SK-N-SH treated with all-trans-retinoic acid at 6 μM for 48 hours (cell line): Measurements from ENCODE around the gene TMEM232.

Experiments used
- ATAC-seq: fragments of 200-7000 bp; cut with Tn5 transposase; 3 replicates; pipeline ENCODE4 v1.9.1; 2020; ENCODE audit warnings: mild to moderate bottlenecking, moderate library complexity
- CSDC2 ChIP-seq: fragments of 250-450 bp; sonication (Bioruptor Pico); IDR thresholded peaks from 2 replicates; pipeline ENCODE4 v1.5.0; 2020; ENCODE audit warnings: mild to moderate bottlenecking, moderate library complexity
- ESRRG ChIP-seq: fragments of 250-450 bp; sonication (Bioruptor Pico); IDR thresholded peaks from 2 replicates; pipeline ENCODE4 v1.6.1; 2021; ENCODE audit warnings: mild to moderate bottlenecking
- GLIS3 ChIP-seq: fragments of 250-450 bp; sonication (Bioruptor Pico); IDR thresholded peaks from 2 replicates; pipeline ENCODE4 v1.5.0; 2020; ENCODE audit warnings: mild to moderate bottlenecking, moderate library complexity
- ISL1 ChIP-seq: fragments of 250-450 bp; sonication (Bioruptor Pico); IDR thresholded peaks from 2 replicates; pipeline ENCODE4 v2.1.2; 2022; ENCODE audit warnings: mild to moderate bottlenecking, moderate library complexity
- OSR1 ChIP-seq: fragments of 250-450 bp; sonication (Bioruptor Pico); IDR thresholded peaks from 2 replicates; pipeline ENCODE4 v1.8.0; 2022; ENCODE audit warnings: moderate library complexity, mild to moderate bottlenecking, inconsistent platforms
- PPARA ChIP-seq: fragments of 250-450 bp; sonication (Bioruptor Pico); IDR thresholded peaks from 2 replicates; pipeline ENCODE4 v1.5.0; 2020; ENCODE audit warnings: mild to moderate bottlenecking, borderline replicate concordance
- RARB ChIP-seq: fragments of 250-450 bp; sonication (Bioruptor Pico); IDR thresholded peaks from 2 replicates; pipeline ENCODE4 v1.8.0; 2021; ENCODE audit warnings: mild to moderate bottlenecking, moderate library complexity
- SNAI2 ChIP-seq: fragments of 250-450 bp; sonication (Bioruptor Pico); IDR thresholded peaks from 2 replicates; pipeline ENCODE4 v1.5.0; 2020; ENCODE audit warnings: mild to moderate bottlenecking, moderate library complexity
- TCF4 ChIP-seq: fragments of 250-450 bp; sonication (Bioruptor Pico); IDR thresholded peaks from 2 replicates; pipeline ENCODE4 v1.8.0; 2021; ENCODE audit warnings: mild to moderate bottlenecking, moderate library complexity, borderline replicate concordance
- TOX ChIP-seq: fragments of 250-450 bp; sonication (Bioruptor Pico); IDR thresholded peaks from 2 replicates; pipeline ENCODE4 v1.8.0; 2021; ENCODE audit warnings: mild to moderate bottlenecking, moderate library complexity, borderline replicate concordance
- ZC3H10 ChIP-seq: fragments of 250-450 bp; sonication (Bioruptor Pico); IDR thresholded peaks from 2 replicates; pipeline ENCODE4 v1.5.1; 2021; ENCODE audit warnings: mild to moderate bottlenecking, moderate library complexity
- ZFP3 ChIP-seq: fragments of 250-450 bp; sonication (Bioruptor Pico); IDR thresholded peaks from 2 replicates; pipeline ENCODE4 v1.5.0; 2020; ENCODE audit warnings: mild to moderate bottlenecking, moderate library complexity
- ZFP30 ChIP-seq: fragments of 450-650 bp; formaldehyde crosslinking; IDR thresholded peaks from 2 replicates; pipeline ENCODE4 v1.5.0; 2022; ENCODE audit warnings: mild to moderate bottlenecking, moderate library complexity
- ZNF565 ChIP-seq: fragments of 450-650 bp; formaldehyde crosslinking; conservative IDR thresholded peaks from 2 replicates; pipeline ENCODE4 v1.5.0; 2020; ENCODE audit warnings: low read depth, mild to moderate bottlenecking, moderate library complexity
- ZNF70 ChIP-seq: fragments of 450-650 bp; formaldehyde crosslinking; IDR thresholded peaks from 2 replicates; pipeline ENCODE4 v1.5.0; 2020; ENCODE audit warnings: mild to moderate bottlenecking, moderate library complexity
- ZNF8 ChIP-seq: fragments of 450-650 bp; formaldehyde crosslinking; IDR thresholded peaks from 2 replicates; pipeline ENCODE4 v1.5.0; 2020; ENCODE audit warnings: mild to moderate bottlenecking, moderate library complexity
- TF ChIP-seq, protein P1 (sequence below): fragments of 250-450 bp; sonication (Bioruptor Pico); IDR thresholded peaks from 2 replicates; pipeline ENCODE4 v1.8.0; 2021; ENCODE audit warnings: low read depth, mild to moderate bottlenecking, moderate library complexity, borderline replicate concordance
- TF ChIP-seq, protein P2 (sequence below): fragments of 250-450 bp; sonication (Bioruptor Pico); IDR thresholded peaks from 2 replicates; pipeline ENCODE4 v1.8.0; 2020; ENCODE audit warnings: mild to moderate bottlenecking, moderate library complexity, borderline replicate concordance
- TF ChIP-seq, protein P3 (sequence below): fragments of 250-450 bp; sonication (Bioruptor Pico); IDR thresholded peaks from 2 replicates; pipeline ENCODE4 v1.5.1; 2021; ENCODE audit warnings: mild to moderate bottlenecking, moderate library complexity
- TF ChIP-seq, protein P4 (sequence below): fragments of 250-450 bp; sonication (Bioruptor Pico); IDR thresholded peaks from 2 replicates; pipeline ENCODE4 v1.5.0; 2020; ENCODE audit warnings: mild to moderate bottlenecking, moderate library complexity
- TF ChIP-seq, protein P5 (sequence below): fragments of 250-450 bp; sonication (Bioruptor Pico); IDR thresholded peaks from 2 replicates; pipeline ENCODE4 v1.5.1; 2020; ENCODE audit warnings: low read depth, mild to moderate bottlenecking, moderate library complexity

The TMEM232 gene

DNA sequence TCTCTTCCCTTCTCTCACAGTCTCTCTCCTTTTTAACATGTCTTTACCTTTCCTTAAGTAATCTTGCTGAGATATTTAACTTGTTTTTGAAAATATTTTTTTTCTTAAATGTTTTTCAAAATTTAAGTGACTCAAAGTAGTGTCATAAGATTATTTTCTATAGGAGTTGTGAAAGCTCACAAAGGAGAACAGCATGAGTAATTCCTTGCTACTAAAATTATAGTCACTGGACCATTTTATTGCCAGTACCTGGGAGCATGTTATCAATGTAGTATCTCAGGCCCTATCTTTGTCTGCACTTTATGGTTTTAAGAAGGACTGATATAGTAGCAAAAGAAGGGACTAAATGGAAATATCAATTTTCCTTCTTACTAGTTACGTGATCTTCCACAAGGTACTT lies 181.9 kb downstream of the TMEM232 start:
- no peak for ATAC-seq
- TF ChIP-seq ZFP3 (CRISPR knock-in tag): no peak
- TF ChIP-seq, protein P1, sequence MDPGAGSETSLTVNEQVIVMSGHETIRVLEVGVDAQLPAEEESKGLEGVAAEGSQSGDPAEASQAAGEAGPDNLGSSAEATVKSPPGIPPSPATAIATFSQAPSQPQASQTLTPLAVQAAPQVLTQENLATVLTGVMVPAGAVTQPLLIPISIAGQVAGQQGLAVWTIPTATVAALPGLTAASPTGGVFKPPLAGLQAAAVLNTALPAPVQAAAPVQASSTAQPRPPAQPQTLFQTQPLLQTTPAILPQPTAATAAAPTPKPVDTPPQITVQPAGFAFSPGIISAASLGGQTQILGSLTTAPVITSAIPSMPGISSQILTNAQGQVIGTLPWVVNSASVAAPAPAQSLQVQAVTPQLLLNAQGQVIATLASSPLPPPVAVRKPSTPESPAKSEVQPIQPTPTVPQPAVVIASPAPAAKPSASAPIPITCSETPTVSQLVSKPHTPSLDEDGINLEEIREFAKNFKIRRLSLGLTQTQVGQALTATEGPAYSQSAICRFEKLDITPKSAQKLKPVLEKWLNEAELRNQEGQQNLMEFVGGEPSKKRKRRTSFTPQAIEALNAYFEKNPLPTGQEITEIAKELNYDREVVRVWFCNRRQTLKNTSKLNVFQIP (CRISPR knock-in tag): no peak
- no peak for TF ChIP-seq TOX (CRISPR knock-in tag)
- no peak for TF ChIP-seq ZFP30
- TF ChIP-seq, protein P2, sequence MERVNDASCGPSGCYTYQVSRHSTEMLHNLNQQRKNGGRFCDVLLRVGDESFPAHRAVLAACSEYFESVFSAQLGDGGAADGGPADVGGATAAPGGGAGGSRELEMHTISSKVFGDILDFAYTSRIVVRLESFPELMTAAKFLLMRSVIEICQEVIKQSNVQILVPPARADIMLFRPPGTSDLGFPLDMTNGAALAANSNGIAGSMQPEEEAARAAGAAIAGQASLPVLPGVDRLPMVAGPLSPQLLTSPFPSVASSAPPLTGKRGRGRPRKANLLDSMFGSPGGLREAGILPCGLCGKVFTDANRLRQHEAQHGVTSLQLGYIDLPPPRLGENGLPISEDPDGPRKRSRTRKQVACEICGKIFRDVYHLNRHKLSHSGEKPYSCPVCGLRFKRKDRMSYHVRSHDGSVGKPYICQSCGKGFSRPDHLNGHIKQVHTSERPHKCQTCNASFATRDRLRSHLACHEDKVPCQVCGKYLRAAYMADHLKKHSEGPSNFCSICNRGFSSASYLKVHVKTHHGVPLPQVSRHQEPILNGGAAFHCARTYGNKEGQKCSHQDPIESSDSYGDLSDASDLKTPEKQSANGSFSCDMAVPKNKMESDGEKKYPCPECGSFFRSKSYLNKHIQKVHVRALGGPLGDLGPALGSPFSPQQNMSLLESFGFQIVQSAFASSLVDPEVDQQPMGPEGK: no peak
- TF ChIP-seq ZC3H10 (CRISPR knock-in tag): no peak
- no peak for TF ChIP-seq SNAI2 (CRISPR knock-in tag)
- TF ChIP-seq CSDC2: no peak
- no peak for TF ChIP-seq ESRRG
- no peak for TF ChIP-seq ZNF70 (CRISPR knock-in tag)
- TF ChIP-seq, protein P3, sequence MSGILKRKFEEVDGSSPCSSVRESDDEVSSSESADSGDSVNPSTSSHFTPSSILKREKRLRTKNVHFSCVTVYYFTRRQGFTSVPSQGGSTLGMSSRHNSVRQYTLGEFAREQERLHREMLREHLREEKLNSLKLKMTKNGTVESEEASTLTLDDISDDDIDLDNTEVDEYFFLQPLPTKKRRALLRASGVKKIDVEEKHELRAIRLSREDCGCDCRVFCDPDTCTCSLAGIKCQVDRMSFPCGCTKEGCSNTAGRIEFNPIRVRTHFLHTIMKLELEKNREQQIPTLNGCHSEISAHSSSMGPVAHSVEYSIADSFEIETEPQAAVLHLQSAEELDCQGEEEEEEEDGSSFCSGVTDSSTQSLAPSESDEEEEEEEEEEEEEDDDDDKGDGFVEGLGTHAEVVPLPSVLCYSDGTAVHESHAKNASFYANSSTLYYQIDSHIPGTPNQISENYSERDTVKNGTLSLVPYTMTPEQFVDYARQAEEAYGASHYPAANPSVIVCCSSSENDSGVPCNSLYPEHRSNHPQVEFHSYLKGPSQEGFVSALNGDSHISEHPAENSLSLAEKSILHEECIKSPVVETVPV: no peak
- TF ChIP-seq TCF4: no peak
- no peak for TF ChIP-seq OSR1 (CRISPR knock-in tag)

DNA sequence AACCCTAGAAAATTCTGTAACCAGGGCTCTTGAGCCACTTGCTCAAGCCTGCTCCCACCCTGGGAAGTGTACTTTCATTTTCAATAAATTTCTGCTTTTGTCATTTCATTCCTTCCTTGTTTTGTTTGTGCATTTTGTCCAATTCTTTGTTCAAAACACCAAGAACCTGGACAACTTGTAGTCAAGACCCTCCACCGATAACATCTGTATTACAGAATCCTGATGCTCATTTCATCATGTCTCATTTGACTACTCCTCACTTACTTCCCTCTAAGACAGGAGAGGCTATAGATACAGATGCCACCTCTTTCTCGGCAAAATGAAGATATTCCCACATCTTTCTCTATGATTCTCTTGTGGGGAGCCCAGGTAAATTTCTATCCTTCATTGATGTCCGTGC lies 183.5 kb downstream of the TMEM232 start:
- ATAC-seq: no peak
- TF ChIP-seq GLIS3 (CRISPR knock-in tag) (no peak), ESRRG (no peak), ZC3H10 (CRISPR knock-in tag) (no peak), RARB (no peak), ZFP3 (CRISPR knock-in tag) (no peak), ZNF70 (CRISPR knock-in tag) (no peak), ISL1 (no peak), CSDC2 (no peak), ZNF8 (CRISPR knock-in tag) (no peak), ZNF565 (CRISPR knock-in tag) (no peak), SNAI2 (CRISPR knock-in tag) (no peak), PPARA (CRISPR knock-in tag) (no peak), TCF4 (no peak)
- TF ChIP-seq, protein P2: no peak
- TF ChIP-seq, protein P3: no peak
- TF ChIP-seq, protein P4, sequence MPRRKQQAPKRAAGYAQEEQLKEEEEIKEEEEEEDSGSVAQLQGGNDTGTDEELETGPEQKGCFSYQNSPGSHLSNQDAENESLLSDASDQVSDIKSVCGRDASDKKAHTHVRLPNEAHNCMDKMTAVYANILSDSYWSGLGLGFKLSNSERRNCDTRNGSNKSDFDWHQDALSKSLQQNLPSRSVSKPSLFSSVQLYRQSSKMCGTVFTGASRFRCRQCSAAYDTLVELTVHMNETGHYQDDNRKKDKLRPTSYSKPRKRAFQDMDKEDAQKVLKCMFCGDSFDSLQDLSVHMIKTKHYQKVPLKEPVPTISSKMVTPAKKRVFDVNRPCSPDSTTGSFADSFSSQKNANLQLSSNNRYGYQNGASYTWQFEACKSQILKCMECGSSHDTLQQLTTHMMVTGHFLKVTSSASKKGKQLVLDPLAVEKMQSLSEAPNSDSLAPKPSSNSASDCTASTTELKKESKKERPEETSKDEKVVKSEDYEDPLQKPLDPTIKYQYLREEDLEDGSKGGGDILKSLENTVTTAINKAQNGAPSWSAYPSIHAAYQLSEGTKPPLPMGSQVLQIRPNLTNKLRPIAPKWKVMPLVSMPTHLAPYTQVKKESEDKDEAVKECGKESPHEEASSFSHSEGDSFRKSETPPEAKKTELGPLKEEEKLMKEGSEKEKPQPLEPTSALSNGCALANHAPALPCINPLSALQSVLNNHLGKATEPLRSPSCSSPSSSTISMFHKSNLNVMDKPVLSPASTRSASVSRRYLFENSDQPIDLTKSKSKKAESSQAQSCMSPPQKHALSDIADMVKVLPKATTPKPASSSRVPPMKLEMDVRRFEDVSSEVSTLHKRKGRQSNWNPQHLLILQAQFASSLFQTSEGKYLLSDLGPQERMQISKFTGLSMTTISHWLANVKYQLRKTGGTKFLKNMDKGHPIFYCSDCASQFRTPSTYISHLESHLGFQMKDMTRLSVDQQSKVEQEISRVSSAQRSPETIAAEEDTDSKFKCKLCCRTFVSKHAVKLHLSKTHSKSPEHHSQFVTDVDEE (CRISPR knock-in tag): no peak
- TF ChIP-seq, protein P5, sequence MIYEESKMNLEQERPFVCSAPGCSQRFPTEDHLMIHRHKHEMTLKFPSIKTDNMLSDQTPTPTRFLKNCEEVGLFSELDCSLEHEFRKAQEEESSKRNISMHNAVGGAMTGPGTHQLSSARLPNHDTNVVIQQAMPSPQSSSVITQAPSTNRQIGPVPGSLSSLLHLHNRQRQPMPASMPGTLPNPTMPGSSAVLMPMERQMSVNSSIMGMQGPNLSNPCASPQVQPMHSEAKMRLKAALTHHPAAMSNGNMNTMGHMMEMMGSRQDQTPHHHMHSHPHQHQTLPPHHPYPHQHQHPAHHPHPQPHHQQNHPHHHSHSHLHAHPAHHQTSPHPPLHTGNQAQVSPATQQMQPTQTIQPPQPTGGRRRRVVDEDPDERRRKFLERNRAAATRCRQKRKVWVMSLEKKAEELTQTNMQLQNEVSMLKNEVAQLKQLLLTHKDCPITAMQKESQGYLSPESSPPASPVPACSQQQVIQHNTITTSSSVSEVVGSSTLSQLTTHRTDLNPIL: no peak
